ENCODE measurements around the gene RASGRF2.

DNA sequence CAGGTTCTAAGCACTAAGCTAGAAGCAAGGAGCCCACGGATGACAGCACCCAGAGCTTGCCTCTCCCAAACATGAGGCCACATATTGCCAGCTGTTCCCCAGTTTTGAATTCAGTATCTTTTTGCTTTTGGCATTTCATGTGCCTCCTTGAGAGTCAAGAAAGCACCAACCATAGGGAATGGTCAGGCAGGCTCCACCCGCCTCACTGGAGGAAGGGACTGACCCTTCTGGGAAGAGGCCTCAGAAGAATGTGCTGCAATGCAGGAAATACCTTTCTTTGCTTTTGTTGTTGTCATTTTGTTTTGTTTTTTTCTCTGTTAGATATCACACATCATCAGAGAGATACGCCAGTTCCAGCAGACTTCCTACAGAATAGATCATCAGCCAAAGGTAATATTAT is 259.2 kb downstream of the RASGRF2 start:
- TF ChIP-seq POLR2A (IDR thresholded peaks at IDR 0.05; ENCODE audit: low read length), result no peak
- TF ChIP-seq GATA1 (IDR thresholded peaks at IDR 0.05; ENCODE audit: low read depth, low read length), result no peak
